T-helper 17 cell (primary cell): ENCODE measurements around the gene CYB5A. TPM values are rescaled to one million over a fixed set of nuclear protein-coding genes. Genes with fewer than 3 reads are reported as not detected.
A peak's percentile ranks its signal among the peaks of the same experiment; 100 is the strongest.

Experiments used
- ATAC-seq: fragments of 150-1000 bp; cut with Tn5 transposase; 2 replicates; pipeline ENCODE4 v1.10.0; 2021; ENCODE audit warnings: mild to moderate bottlenecking, moderate library complexity
- DNase-seq, 3 donors: peaks; one replicate each; pipeline versions ENCODE4 v3.0.0 to v3.0.0-alpha.2; 2020 to 2021
- H3K9me3 ChIP-seq: one replicate; pipeline ENCODE4 v1.7.0; 2013; ENCODE audit warnings: low read length, mild to moderate bottlenecking; ENCODE audit not compliant: control insufficient read depth, poor library complexity, severe bottlenecking
- H3K27ac Mint-ChIP-seq: one replicate; pipeline ENCODE4 v1.8.0; 2022; ENCODE audit warnings: mild to moderate bottlenecking, moderate library complexity, mixed read lengths
- H3K27me3 Mint-ChIP-seq: one replicate; pipeline ENCODE4 v1.8.0; 2022; ENCODE audit warnings: mixed read lengths
- H3K36me3 Mint-ChIP-seq: one replicate; pipeline ENCODE4 v1.8.0; 2022; ENCODE audit warnings: low read depth, mixed read lengths
- H3K4me1 Mint-ChIP-seq: one replicate; pipeline ENCODE4 v1.8.0; 2022; ENCODE audit warnings: mild to moderate bottlenecking, mixed read lengths
- H3K4me3 Mint-ChIP-seq: one replicate; pipeline ENCODE4 v1.8.0; 2022; ENCODE audit warnings: mild to moderate bottlenecking, moderate library complexity, mixed read lengths
- total RNA-seq, 4 donors: library from RNA in 2 of 4; stranded (reverse) in 2 of 4; gene quantifications; one replicate each; pipeline ENCODE4 v1.2.3 and lab custom pipeline; 2022 to 2026

The CYB5A gene
- total RNA-seq, 2 donors from 2014 or later: 14.5 to 14.8 TPM

DNA sequence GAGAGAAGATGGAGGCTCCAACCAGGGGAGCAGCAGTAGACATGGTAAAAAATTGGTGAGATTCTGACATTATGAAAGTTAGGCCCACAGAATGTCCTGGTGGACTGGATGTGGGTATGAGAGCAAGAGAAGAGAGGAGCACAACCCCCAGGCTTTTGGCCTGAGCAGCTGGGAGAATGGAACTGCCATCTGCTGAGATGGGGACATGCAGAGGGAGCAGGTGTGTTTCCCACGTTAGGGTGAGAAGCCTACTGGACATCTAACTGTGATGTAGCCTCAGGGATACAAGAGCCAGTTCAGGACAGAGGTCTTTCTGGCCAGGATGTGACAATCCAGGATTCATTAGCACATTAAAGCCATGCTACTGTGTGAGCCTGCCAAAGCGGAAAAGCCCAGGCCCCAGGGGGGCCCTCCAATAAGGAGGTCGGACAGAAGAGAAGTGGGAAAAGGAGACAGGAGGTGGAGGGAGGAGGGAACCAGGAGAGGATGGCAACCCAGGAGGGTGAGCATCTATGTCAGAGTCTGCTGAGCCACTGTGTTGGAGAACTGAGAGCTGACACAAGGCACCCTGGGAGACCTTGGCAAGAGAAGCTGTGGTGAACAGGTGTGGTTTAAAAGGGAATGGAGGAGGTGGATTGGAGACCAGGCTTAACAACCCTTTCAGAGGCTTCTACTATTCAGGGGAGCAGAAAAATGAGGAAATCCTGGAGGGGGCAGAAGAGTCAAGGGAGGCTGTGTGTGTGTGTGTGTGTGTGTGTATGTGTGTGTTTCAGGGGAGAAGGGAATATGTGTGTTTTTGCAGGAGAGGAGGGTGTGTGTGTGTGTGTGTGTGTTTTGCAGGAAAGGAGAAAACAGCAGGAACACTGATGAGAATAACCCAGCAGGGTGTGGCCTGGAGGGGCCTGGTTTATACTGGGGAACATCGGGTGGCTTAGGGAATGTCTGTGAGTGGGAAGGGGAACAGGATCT, 10.5 kb downstream of the CYB5A start:
- no peak for ATAC-seq
- Mint-ChIP-seq H3K36me3 (peaks cover 4% of the 10 kb centered on the region), H3K27ac (peak overlapping the region; percentile 68), H3K27me3 (no peaks in the 10 kb centered on the region), H3K4me3 (no peak overlapping the region), H3K4me1 (peaks cover 42% of the 10 kb centered on the region)
- DNase-seq: no peak
- H3K9me3 ChIP-seq: no peaks in the 10 kb centered on the region

DNA sequence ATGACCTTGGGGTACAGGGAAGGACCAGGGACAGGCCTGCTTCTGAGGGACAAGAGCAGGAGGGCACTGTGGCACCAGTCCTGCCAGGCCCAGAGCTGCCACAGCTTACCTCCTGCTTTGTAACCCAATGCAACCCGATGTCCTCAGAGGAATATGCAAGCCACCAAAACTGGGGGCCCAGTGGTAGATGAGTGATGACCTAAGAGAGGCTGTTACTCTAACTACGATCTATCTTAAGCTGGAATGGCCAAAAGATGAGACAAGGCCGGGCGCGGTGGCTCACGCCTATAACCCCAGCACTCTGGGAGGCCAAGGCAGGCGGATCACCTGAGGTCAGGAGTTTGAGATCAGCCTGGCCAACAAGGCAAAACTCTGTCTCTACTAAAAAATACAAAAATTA, 12.8 kb downstream of the CYB5A start:
- Mint-ChIP-seq H3K27ac (no peak overlapping the region), H3K4me3 (no peak overlapping the region), H3K4me1 (peaks cover 38% of the 10 kb centered on the region), H3K27me3 (no peaks in the 10 kb centered on the region), H3K36me3 (peaks cover 4% of the 10 kb centered on the region)
- no peaks in the 10 kb centered on the region for H3K9me3 ChIP-seq
- no peak for ATAC-seq
- DNase-seq: no peak

DNA sequence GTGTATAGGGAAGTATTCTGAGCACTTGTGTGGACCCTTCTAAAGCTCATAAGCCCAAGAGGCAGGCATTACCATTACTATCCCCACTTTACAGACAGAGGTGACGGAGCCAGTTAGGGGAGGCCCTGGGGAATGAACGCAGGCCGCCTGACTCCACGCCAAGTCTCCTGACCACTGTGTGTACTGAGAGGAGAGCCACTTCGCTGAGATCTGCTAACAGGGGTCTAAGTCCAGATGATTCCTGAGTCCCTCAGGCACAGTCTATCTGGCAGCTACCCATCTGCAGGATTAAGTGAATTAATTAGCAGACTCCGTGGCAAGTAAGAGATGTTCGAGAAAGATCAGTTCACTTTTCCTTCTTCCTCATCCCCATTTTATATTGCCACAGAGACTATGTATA, 13.7 kb downstream of the CYB5A start:
- Mint-ChIP-seq H3K36me3 (peaks cover 4% of the 10 kb centered on the region), H3K4me1 (peaks cover 34% of the 10 kb centered on the region), H3K27me3 (no peaks in the 10 kb centered on the region), H3K27ac (no peak overlapping the region), H3K4me3 (no peak overlapping the region)
- H3K9me3 ChIP-seq: no peaks in the 10 kb centered on the region
- no peak for ATAC-seq
- no peak for DNase-seq

DNA sequence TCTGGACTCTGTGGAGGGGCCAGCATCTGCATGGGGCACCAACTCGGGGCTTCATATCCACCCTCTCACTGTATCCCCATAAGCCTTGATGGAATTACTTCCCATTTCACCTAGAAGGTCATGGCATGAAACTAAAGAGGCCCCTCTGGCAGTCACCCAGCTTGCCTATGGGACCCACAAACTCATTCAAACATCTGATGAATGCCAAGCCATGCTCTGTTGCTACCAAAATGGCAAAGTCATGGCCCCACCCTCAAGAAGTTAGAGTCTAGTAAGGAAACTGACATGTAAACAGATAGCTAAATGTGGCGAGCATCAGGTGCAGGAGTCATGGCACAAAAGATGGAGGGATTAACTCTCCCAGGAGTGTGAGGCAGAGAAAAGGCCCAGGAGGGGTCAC, 14.5 kb downstream of the CYB5A start:
- ATAC-seq: no peak
- Mint-ChIP-seq H3K27me3 (no peaks in the 10 kb centered on the region), H3K27ac (no peak overlapping the region), H3K4me3 (no peak overlapping the region), H3K36me3 (peaks cover 4% of the 10 kb centered on the region), H3K4me1 (peaks cover 26% of the 10 kb centered on the region)
- H3K9me3 ChIP-seq: no peaks in the 10 kb centered on the region
- no peak for DNase-seq

DNA sequence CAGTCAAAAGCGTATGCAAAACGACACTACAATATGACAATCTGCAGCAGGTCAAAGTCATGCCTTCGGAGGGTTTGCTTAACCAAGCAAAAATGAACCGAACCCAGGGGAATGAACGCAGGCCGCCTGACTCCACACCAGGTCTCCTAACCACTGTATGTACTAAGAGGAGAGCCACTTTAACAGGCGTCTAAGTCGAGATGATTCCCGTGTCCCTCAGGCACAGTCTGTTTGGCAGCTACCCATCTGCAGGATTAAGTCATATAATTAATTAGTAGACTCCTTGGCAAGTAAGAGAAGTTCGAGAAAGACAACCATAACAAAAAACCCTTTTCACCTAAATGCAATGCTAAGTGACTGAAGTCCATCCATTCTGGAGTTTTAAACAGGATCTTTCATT, 15.2 kb downstream of the CYB5A start:
- Mint-ChIP-seq H3K4me1 (peaks cover 19% of the 10 kb centered on the region), H3K27me3 (no peaks in the 10 kb centered on the region), H3K4me3 (no peak overlapping the region), H3K27ac (peak overlapping the region; percentile 53), H3K36me3 (peaks cover 3% of the 10 kb centered on the region)
- DNase-seq (no peak), ATAC-seq (no peak)
- H3K9me3 ChIP-seq: no peaks in the 10 kb centered on the region

DNA sequence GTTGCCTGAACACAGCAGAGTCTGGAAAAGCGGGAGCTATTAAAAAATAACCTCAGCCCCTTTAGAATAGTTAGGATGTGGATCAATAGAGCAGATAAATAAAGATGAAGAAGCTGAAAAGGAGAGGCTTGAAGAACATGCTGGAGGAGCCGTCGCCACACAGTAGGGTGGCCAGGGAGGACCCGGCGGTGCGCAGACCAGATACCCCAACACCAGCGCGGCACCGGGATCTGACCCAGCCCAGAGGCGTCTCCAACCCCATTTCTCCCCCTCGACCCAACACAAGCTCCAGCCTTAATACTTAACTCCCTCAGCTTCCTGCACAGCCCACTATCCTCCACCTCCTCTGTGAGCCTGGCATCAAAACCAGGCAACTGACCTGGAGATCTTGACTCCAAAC, 16.0 kb downstream of the CYB5A start:
- no peak overlapping the region for H3K4me3 Mint-ChIP-seq
- ATAC-seq (no peak), DNase-seq (no peak)
- H3K4me1 Mint-ChIP-seq: peaks cover 10% of the 10 kb centered on the region
- H3K27ac Mint-ChIP-seq: no peak overlapping the region
- no peaks in the 10 kb centered on the region for H3K36me3 Mint-ChIP-seq
- H3K27me3 Mint-ChIP-seq: no peaks in the 10 kb centered on the region
- no peaks in the 10 kb centered on the region for H3K9me3 ChIP-seq

DNA sequence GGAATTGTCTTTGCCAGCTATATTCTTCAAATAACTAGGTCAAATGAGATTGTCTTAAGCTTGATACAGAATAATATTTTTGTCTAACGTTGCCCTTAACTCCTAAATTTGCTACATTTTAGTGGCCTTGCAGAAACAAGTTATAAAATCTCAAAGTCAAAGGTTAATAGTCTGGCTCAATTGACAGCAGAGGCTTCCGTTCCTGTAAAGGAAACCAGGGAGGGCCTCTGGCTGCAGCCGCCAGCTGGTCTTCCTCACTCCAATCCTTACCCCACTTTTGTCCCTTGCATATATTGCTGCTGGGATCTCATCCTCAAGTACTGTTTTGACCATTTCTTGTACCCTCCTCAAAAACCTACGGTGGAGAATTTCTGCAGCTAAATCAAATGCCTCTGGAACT, 17.1 kb downstream of the CYB5A start:
- DNase-seq: no peak
- peaks cover 10% of the 10 kb centered on the region for H3K4me1 Mint-ChIP-seq
- H3K4me3 Mint-ChIP-seq: no peak overlapping the region
- no peaks in the 10 kb centered on the region for H3K9me3 ChIP-seq
- H3K27ac Mint-ChIP-seq: no peak overlapping the region
- H3K36me3 Mint-ChIP-seq: no peaks in the 10 kb centered on the region
- ATAC-seq: no peak
- H3K27me3 Mint-ChIP-seq: no peaks in the 10 kb centered on the region

DNA sequence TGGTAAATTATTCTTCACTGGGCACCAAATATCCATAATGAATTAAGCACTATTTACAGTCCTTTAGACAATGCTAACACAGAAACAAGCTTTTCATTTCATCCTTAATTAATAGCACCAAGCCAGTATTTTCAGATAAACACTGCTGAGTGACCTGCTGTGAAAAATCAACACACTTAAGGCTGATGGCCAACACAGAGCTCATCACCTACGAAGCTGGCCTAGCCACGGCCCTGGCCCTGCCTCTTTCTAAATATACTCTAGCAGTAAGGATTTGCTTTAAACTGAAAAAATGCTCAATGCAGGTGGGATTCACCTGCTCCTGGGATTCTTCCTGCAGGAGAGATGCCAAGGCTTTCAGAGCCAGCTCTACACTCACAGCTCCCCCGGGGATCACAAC, 18.4 kb downstream of the CYB5A start:
- DNase-seq: no peak
- peak overlapping the region; percentile 74 for H3K27ac Mint-ChIP-seq
- H3K4me1 Mint-ChIP-seq: peaks cover 21% of the 10 kb centered on the region
- no peak for ATAC-seq
- H3K27me3 Mint-ChIP-seq: no peaks in the 10 kb centered on the region
- H3K4me3 Mint-ChIP-seq: no peak overlapping the region
- H3K36me3 Mint-ChIP-seq: no peaks in the 10 kb centered on the region
- no peaks in the 10 kb centered on the region for H3K9me3 ChIP-seq

DNA sequence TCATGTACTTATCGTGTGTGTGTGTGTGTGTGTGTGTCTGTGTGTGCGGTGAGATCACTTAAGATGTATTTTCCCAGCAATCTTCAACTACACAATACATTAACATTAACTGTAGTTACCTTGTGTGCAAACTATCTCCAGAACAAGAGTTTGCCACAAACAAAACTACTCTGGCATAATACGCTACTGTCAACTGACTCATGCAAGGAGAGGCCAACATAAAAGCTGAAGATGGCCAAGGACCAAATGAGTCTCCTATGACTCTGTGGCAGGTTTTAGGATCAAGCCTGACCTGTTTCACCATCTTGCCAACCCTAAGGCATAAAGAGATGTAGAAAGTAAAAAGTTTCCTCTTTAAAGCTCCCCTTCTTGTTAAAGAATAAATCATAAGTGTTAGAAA, 20.1 kb downstream of the CYB5A start:
- H3K27me3 Mint-ChIP-seq: no peaks in the 10 kb centered on the region
- no peak overlapping the region for H3K4me3 Mint-ChIP-seq
- DNase-seq (no peak), ATAC-seq (no peak)
- peaks cover 24% of the 10 kb centered on the region for H3K4me1 Mint-ChIP-seq
- H3K27ac Mint-ChIP-seq: no peak overlapping the region
- no peaks in the 10 kb centered on the region for H3K9me3 ChIP-seq
- H3K36me3 Mint-ChIP-seq: peaks cover 2% of the 10 kb centered on the region

DNA sequence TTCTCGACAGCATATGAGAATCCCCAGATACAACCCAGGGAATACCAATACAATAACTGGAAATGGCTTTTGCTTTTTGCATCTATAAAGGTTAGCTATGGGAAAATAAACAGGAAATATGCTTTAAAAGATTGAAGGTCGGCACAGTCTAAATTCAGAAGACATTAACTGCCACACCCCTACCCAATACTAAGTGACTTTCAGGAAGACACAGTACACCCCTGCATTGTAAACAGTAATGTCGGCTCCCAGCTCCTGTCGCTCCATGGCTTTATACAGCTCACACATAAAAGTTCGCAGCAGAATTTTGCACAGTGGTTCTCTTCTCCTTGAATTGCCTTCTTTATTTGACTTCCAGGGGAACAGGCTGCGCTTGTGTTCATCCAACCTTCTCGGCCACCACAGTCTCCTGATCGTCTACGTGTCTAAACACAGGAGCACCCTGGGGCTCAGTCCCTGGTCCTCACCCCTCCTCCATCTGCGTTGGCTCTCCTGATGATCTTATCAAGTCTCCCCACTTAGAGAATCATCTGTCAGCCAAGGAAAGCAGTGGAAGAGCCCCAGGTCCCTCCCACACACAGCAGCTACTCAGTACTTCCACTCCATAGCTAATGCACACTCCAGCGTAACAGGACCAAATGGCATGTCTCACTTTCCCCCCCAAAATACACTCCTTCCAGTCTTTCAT, 22.7 kb downstream of the CYB5A start:
- H3K27me3 Mint-ChIP-seq: no peaks in the 10 kb centered on the region
- no peak overlapping the region for H3K4me3 Mint-ChIP-seq
- H3K9me3 ChIP-seq: no peaks in the 10 kb centered on the region
- peaks cover 7% of the 10 kb centered on the region for H3K36me3 Mint-ChIP-seq
- no peak for DNase-seq
- H3K27ac Mint-ChIP-seq: no peak overlapping the region
- peaks cover 24% of the 10 kb centered on the region for H3K4me1 Mint-ChIP-seq
- no peak for ATAC-seq

DNA sequence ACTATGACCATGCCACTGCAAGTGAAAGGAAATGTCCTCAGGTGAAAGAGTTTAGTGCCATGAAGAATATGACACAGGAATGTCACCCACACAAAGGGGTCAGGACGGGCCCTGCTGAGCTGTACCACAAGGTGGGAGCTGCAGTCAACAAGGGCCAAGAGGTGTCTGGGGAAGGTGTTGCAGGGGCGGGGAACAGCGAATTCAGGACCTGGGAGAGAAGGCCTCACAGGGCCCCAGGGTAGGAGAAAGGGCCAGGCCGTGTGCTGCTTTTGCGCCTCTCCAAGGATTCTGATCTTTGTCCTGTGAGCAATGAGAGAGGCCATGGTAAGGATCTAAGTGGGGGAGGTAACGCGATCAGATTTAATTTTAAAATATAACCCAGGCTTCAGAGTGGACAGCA, 23.6 kb downstream of the CYB5A start:
- Mint-ChIP-seq H3K27ac (no peak overlapping the region), H3K27me3 (no peaks in the 10 kb centered on the region), H3K36me3 (peaks cover 7% of the 10 kb centered on the region), H3K4me3 (no peak overlapping the region), H3K4me1 (peaks cover 24% of the 10 kb centered on the region)
- DNase-seq (no peak), ATAC-seq (no peak)
- no peaks in the 10 kb centered on the region for H3K9me3 ChIP-seq

DNA sequence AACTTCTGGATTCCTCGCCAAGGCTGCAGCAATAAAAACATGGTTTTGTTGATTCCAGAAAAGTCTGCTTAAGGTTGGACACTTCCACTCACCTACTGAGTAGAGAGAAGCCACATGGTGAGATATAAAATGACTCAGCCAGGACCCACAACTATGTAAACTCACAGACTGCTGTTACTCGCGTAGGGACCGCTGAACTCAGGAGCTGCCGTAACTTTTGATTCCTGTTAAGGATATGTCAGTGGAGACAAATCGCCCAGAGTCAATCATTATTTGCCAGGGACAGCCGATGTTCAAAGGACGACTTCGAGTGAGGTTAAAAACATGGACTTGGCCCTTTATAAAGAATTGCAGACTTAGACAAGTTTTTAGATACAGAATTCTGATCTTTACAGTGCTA, 25.6 kb downstream of the CYB5A start:
- H3K27me3 Mint-ChIP-seq: no peaks in the 10 kb centered on the region
- DNase-seq (no peak), ATAC-seq (no peak)
- no peak overlapping the region for H3K27ac Mint-ChIP-seq
- no peak overlapping the region for H3K4me3 Mint-ChIP-seq
- peaks cover 24% of the 10 kb centered on the region for H3K4me1 Mint-ChIP-seq
- no peaks in the 10 kb centered on the region for H3K9me3 ChIP-seq
- peaks cover 7% of the 10 kb centered on the region for H3K36me3 Mint-ChIP-seq

DNA sequence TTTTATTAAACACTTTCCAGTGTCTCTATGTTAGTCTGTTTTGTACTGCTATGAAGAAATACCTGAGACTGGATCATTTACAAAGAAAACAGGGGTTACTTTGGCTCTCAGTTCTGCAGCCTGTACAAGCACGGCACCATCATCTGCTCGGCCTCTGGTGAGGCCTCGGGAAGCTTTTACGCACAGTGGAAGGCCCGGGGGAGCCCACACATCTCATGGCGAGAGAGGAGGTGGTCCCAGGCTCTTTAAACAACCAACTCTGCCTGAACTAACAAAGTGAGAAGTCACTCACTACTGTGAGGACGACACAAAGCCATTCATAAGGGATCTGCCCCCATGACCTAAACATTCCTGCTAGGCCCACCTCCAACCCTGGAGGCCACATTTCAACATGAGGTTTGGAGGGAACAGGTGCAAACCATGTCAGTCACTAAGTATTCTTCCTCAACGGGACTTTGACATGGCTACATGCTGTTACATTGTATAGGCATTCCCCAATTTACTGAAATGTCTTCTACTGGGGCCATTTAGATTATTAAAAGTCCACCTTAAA, 26.1 kb downstream of the CYB5A start:
- no peak overlapping the region for H3K27ac Mint-ChIP-seq
- no peak for ATAC-seq

More for the DNA sequence above, 26.1 kb downstream of the CYB5A start:
- no peak overlapping the region for H3K4me3 Mint-ChIP-seq
- H3K36me3 Mint-ChIP-seq: peaks cover 7% of the 10 kb centered on the region
- H3K27me3 Mint-ChIP-seq: no peaks in the 10 kb centered on the region
- H3K4me1 Mint-ChIP-seq: peaks cover 24% of the 10 kb centered on the region
- no peaks in the 10 kb centered on the region for H3K9me3 ChIP-seq
- DNase-seq: no peak
